Measurements from ENCODE around the gene SNAPC4. TPM values are rescaled to one million over a fixed set of nuclear protein-coding genes. Genes with fewer than 3 reads are reported as not detected.

SNAPC4 gene
- total and polyA plus RNA-seq, 4 donors = 6.8 to 12.4 (median 9.8) TPM

DNA sequence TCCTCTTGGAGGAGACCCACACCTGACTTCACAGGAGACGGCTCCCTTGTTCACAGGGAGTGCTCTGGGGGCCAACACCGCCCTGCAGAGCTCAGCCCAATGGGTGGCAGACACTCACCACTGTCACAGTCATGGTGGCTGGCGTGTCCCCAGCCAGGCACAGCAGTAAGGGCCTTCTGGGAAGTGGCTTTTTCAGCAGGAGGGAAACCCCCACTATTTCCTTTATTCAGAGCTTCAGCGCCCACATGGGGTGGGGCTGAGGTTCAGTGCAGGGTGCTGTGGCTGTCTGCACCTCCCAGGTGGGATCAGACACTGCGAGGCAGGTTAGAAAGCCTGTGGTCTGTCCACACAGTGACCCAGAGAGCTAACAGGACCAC is 3.6 kb upstream of the SNAPC4 start:
- H3K9me3 ChIP-seq (ENCODE audit: control insufficient read depth in 4 of 4, insufficient read depth in 3 of 4, low read length in 3 of 4) = no peaks in the 10 kb centered on the region
- H3K4me3 ChIP-seq = no peak overlapping the region
- no peak for ATAC-seq (ENCODE audit: insufficient read depth, low FRiP score)
- TF ChIP-seq, protein P1, sequence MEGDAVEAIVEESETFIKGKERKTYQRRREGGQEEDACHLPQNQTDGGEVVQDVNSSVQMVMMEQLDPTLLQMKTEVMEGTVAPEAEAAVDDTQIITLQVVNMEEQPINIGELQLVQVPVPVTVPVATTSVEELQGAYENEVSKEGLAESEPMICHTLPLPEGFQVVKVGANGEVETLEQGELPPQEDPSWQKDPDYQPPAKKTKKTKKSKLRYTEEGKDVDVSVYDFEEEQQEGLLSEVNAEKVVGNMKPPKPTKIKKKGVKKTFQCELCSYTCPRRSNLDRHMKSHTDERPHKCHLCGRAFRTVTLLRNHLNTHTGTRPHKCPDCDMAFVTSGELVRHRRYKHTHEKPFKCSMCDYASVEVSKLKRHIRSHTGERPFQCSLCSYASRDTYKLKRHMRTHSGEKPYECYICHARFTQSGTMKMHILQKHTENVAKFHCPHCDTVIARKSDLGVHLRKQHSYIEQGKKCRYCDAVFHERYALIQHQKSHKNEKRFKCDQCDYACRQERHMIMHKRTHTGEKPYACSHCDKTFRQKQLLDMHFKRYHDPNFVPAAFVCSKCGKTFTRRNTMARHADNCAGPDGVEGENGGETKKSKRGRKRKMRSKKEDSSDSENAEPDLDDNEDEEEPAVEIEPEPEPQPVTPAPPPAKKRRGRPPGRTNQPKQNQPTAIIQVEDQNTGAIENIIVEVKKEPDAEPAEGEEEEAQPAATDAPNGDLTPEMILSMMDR (IDR thresholded peaks at IDR 0.05; ENCODE audit: control extremely low read depth, extremely low read depth) = no peak
- H3K27me3 ChIP-seq (ENCODE audit: control insufficient read depth in 3 of 3, insufficient read depth in 3 of 3, low read length in 2 of 3) = no peaks in the 10 kb centered on the region
- H3K36me3 ChIP-seq (ENCODE audit: control insufficient read depth in 4 of 4, insufficient read depth in 4 of 4, low read length in 4 of 4) = peaks cover 0 to 29% (median 7%) of the 10 kb centered on the region in 4 donors
- no peak for DNase-seq
- peaks cover 0 to 13% (median 8%) of the 10 kb centered on the region in 5 donors for H3K4me1 ChIP-seq (ENCODE audit: control insufficient read depth in 5 of 5, insufficient read depth in 5 of 5, low read length in 5 of 5)
- 75 to 83% methylated on average over 5 of the region's 5 CpGs for WGBS, 2 donors
- no peak overlapping the region for H3K27ac ChIP-seq (ENCODE audit: low read depth in 1 of 2, low read length in 1 of 2)
- no peak overlapping the region for H3K9ac ChIP-seq (ENCODE audit: insufficient read depth in 1 of 2, low read length in 2 of 2)

DNA sequence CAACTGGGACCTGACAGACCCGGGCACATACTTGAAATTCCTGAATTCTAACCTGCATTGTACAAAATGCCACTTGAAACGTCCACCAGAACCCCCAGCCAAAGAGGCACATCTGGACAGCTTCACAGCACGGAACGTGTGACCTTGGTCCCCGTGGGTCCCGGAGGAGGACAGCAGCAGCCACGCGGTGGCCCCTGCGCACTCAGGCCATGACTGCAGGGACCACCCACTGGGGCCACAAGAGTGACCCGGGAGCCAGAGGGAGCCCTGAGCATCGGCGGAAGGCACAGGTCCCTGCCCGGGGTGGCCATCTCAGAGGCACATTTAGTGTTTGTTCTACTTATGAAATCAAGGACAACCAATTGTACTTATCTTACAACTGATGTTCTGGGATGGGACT is 2.1 kb upstream of the SNAPC4 start:
- no peak for ATAC-seq (ENCODE audit: insufficient read depth, low FRiP score)
- DNase-seq = no peak

DNA sequence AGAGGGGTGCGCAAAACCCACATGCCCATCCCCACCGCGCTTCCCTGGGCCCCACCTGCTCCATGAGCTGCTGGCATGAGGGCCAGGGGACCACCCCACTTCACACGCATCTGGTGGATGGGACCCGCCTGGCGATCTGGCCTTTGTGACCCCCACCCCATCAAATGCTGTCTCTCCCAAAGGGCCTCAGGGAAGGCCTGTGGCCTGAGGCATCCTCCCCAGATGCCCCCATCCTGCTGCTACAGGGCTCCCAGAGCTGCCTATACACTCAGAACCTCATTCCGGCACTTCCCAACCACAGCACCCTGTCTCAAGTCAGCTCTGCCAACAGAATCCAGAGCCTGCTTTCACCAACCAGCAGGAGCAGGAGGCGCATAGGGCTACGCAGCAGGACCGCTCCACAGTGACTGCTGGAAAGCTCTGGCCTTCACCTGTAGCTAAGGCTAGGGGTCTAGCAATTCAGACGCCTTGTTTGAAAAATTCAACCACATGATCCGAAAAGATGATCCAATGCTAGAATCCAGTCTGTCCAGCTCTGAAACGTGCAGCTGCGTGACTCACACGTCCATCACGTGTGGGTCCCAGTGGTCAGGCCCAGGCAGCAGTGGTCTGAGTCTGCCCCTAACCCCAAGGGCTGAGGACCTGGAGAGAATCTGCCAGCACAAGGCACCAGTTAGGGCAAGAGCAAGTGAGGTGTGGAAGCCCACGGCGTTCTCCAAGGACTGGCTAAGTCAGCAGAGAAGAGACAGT is 1.4 kb upstream of the SNAPC4 start:
- ATAC-seq (ENCODE audit: insufficient read depth, low FRiP score) (no peak), DNase-seq (no peak)
- H3K9ac ChIP-seq (ENCODE audit: insufficient read depth in 1 of 2, low read length in 2 of 2) = no peak overlapping the region
- TF ChIP-seq, protein P1 (IDR thresholded peaks at IDR 0.05; ENCODE audit: control extremely low read depth, extremely low read depth) = no peak
- H3K4me3 ChIP-seq = no peak overlapping the region
- no peak overlapping the region for H3K27ac ChIP-seq (ENCODE audit: low read depth in 1 of 2, low read length in 1 of 2)
- H3K4me1 ChIP-seq (ENCODE audit: control insufficient read depth in 5 of 5, insufficient read depth in 5 of 5, low read length in 5 of 5) = peaks cover 0 to 15% (median 8%) of the 10 kb centered on the region in 5 donors
- H3K9me3 ChIP-seq (ENCODE audit: control insufficient read depth in 4 of 4, insufficient read depth in 3 of 4, low read length in 3 of 4) = no peaks in the 10 kb centered on the region
- 94 to 97% methylated on average over 18 of the region's 18 CpGs for WGBS, 2 donors
- no peaks in the 10 kb centered on the region for H3K27me3 ChIP-seq (ENCODE audit: control insufficient read depth in 3 of 3, insufficient read depth in 3 of 3, low read length in 2 of 3)
- H3K36me3 ChIP-seq (ENCODE audit: control insufficient read depth in 4 of 4, insufficient read depth in 4 of 4, low read length in 4 of 4) = peaks cover 0 to 29% (median 8%) of the 10 kb centered on the region in 4 donors

More for the DNA sequence above, 2.1 kb upstream of the SNAPC4 start:
- Histone ChIP-seq H3K4me1 (ENCODE audit: control insufficient read depth in 5 of 5, insufficient read depth in 5 of 5, low read length in 5 of 5) (peaks cover 0 to 15% (median 8%) of the 10 kb centered on the region in 5 donors), H3K9ac (ENCODE audit: insufficient read depth in 1 of 2, low read length in 2 of 2) (no peak overlapping the region), H3K36me3 (ENCODE audit: control insufficient read depth in 4 of 4, insufficient read depth in 4 of 4, low read length in 4 of 4) (peaks cover 0 to 27% (median 6%) of the 10 kb centered on the region in 4 donors), H3K27me3 (ENCODE audit: control insufficient read depth in 3 of 3, insufficient read depth in 3 of 3, low read length in 2 of 3) (no peaks in the 10 kb centered on the region), H3K4me3 (no peak overlapping the region), H3K27ac (ENCODE audit: low read depth in 1 of 2, low read length in 1 of 2) (no peak overlapping the region), H3K9me3 (ENCODE audit: control insufficient read depth in 4 of 4, insufficient read depth in 3 of 4, low read length in 3 of 4) (no peaks in the 10 kb centered on the region)
- 78 to 89% methylated on average over 13 of the region's 13 CpGs for WGBS, 2 donors
- TF ChIP-seq, protein P1 (IDR thresholded peaks at IDR 0.05; ENCODE audit: control extremely low read depth, extremely low read depth) = no peak

Data from lung (tissue), 12 donors.